Activated CD8-positive, alpha-beta T cell treated with anti-CD3 and anti-CD28 coated beads for 36 hours (primary cell): ENCODE results near the gene NUDT4. TPM values are rescaled to one million over a fixed set of nuclear protein-coding genes. Genes with fewer than 3 reads are reported as not detected.

ENCODE experiments used
- ATAC-seq: fragments of 200-7000 bp; cut with Tn5 transposase; one replicate; pipeline ENCODE4 v1.10.0; 2021; ENCODE audit warnings: mild to moderate bottlenecking, moderate library complexity
- CTCF ChIA-PET: fragments of 350-600 bp; sonication (Branson Sonifier 250); formaldehyde crosslinking; loops from one replicate; lab custom pipeline; 2021; ENCODE audit warnings: antibody characterized with exemption; lab: Charles Lee
- POLR2A ChIA-PET: fragments of 350-600 bp; sonication (Branson Sonifier 250); formaldehyde crosslinking; loops from one replicate; lab custom pipeline; 2021; ENCODE audit warnings: antibody characterized with exemption; lab: Charles Lee
- DNase-seq: peaks from one replicate; pipeline ENCODE4 v3.0.0-alpha.2; 2020
- H3K27ac Mint-ChIP-seq: one replicate; pipeline ENCODE4 v1.8.0; 2021; ENCODE audit warnings: mild to moderate bottlenecking, mixed read lengths
- H3K27me3 Mint-ChIP-seq: one replicate; pipeline ENCODE4 v1.8.0; 2021; ENCODE audit warnings: mixed read lengths
- H3K36me3 Mint-ChIP-seq: one replicate; pipeline ENCODE4 v1.8.0; 2021; ENCODE audit warnings: low read depth, mixed read lengths
- H3K4me1 Mint-ChIP-seq: one replicate; pipeline ENCODE4 v1.8.0; 2021; ENCODE audit warnings: low read depth, mixed read lengths
- H3K4me3 Mint-ChIP-seq: one replicate; pipeline ENCODE4 v1.8.0; 2021; ENCODE audit warnings: mild to moderate bottlenecking, moderate library complexity, mixed read lengths
- H3K9me3 Mint-ChIP-seq: one replicate; pipeline ENCODE4 v1.8.0; 2021; ENCODE audit warnings: mixed read lengths
- intact Hi-C: fragments of 100-400 bp; cut with micrococcal nuclease; formaldehyde crosslinking; loops from one replicate; pipeline ENCODE4 v1.10.0; 2022
- total RNA-seq, 2 experiments: library from RNA; stranded (reverse); gene quantifications; one replicate each; pipeline ENCODE4 v1.2.3, GENCODE V29; 2021
- TF ChIP-seq, protein P1 (sequence below): fragments of 200-600 bp; IDR thresholded peaks from one replicate; pipeline ENCODE4 v1.8.0; 2022; ENCODE audit warnings: antibody characterized with exemption, mild to moderate bottlenecking

NUDT4 gene
- total RNA-seq, 2 experiments from 2014 or later = 54.9 to 61.9 TPM

DNA sequence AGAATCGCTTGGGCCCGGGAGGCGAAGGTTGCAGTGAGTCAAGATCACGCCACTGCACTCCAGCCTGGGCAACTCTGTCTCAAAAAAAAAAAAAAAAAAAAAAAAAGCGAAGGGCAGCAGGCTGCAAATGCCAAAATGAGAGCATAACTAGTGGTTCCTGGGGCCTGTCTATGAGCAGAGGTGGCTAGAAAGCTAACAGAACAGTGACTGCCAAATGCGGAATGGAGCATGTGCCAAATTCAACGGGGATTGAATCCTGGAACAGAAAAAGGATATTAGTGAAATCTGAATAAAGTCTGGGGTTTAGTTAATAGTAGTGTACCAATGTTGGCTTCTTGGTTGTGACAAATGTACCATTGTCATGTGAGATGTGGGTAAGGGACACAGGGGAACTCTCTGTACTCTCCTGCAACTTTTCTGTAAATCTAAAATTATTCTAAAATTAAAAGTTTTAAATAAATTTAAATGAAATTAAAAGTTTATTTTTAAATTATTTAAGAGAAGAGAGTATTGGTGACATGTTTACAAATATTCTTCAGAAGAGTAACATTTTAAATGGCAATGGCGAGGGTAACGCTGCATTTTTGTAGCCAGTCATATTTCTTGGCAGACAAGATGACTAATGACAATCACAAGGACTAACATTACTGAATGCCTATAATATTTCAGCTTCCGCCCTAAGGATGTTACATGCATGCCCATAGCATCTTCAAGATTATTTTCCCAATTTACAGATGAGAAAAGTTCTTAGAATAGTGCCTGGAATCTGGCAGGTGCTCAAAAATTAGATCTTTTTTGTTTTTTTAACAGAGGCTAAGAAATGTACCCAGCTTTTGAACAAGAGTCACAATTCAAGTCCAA, 28.9 kb upstream of the NUDT4 start:
- intact Hi-C loops = no loop called here
- Mint-ChIP-seq H3K27ac (no peak overlapping the region), H3K9me3 (no peaks in the 10 kb centered on the region), H3K4me1 (no peaks in the 10 kb centered on the region), H3K4me3 (no peak overlapping the region), H3K36me3 (no peaks in the 10 kb centered on the region), H3K27me3 (no peaks in the 10 kb centered on the region)
- TF ChIP-seq, protein P1, sequence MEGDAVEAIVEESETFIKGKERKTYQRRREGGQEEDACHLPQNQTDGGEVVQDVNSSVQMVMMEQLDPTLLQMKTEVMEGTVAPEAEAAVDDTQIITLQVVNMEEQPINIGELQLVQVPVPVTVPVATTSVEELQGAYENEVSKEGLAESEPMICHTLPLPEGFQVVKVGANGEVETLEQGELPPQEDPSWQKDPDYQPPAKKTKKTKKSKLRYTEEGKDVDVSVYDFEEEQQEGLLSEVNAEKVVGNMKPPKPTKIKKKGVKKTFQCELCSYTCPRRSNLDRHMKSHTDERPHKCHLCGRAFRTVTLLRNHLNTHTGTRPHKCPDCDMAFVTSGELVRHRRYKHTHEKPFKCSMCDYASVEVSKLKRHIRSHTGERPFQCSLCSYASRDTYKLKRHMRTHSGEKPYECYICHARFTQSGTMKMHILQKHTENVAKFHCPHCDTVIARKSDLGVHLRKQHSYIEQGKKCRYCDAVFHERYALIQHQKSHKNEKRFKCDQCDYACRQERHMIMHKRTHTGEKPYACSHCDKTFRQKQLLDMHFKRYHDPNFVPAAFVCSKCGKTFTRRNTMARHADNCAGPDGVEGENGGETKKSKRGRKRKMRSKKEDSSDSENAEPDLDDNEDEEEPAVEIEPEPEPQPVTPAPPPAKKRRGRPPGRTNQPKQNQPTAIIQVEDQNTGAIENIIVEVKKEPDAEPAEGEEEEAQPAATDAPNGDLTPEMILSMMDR = no peak
- POLR2A ChIA-PET = no interaction called here
- ATAC-seq (no peak), DNase-seq (no peak)
- CTCF ChIA-PET = interaction anchor here (1.3 kb wide), 1 partner anchor 14 kb away, joined by 3 read pairs; no protein-coding TSS in a partner anchor

DNA sequence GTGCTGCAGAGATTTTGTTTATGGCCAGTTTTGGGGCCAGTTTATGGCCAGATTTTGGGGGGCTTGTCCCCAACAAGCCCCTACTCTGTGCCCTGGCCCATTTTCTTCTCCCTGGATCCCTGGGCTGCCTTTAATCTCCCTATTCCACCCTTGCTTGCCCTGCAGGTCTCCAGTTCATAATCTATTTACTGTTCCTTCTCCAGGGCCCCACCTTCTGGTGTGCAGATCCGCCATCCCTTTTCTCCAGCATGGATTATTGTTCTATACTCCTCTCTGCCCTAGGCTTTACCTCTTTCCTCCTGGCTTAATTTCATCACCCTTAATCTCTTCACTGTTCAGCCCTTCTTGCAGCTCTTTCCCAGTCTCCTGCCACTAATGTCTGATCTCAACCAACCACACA, 26.0 kb upstream of the NUDT4 start:
- Mint-ChIP-seq H3K4me3 (no peak overlapping the region), H3K4me1 (no peaks in the 10 kb centered on the region), H3K27ac (no peak overlapping the region), H3K9me3 (no peaks in the 10 kb centered on the region), H3K36me3 (no peaks in the 10 kb centered on the region), H3K27me3 (no peaks in the 10 kb centered on the region)
- no peak for ATAC-seq
- DNase-seq = no peak
- ChIA-PET POLR2A (no interaction called here), CTCF (no interaction called here)
- intact Hi-C loops = no loop called here
- TF ChIP-seq, protein P1 = no peak

DNA sequence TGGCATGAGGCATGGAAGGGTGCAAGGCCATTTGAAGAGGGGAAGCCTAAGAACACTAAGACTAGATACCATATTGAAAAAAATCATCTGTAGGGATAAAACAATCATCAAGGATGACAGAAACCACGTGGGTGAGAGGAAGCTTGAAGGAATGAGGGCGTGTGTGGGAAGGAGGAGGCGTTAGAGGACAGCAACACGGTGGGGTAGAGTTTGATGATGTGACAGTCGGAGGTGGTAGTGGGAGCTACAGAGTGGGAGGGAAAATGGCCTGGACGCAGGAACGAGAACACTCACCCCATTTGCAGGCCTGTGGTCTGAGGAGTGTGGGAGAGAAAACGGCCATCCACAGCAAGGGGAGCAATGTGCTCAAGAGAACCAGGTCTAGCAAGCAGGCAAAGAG, 25.4 kb upstream of the NUDT4 start:
- TF ChIP-seq, protein P1 = no peak
- CTCF ChIA-PET = no interaction called here
- H3K4me1 Mint-ChIP-seq = no peaks in the 10 kb centered on the region
- DNase-seq (no peak), ATAC-seq (no peak)
- intact Hi-C loops = no loop called here
- no peaks in the 10 kb centered on the region for H3K27me3 Mint-ChIP-seq
- POLR2A ChIA-PET = no interaction called here
- H3K4me3 Mint-ChIP-seq = no peak overlapping the region
- H3K27ac Mint-ChIP-seq = no peak overlapping the region
- no peaks in the 10 kb centered on the region for H3K36me3 Mint-ChIP-seq
- H3K9me3 Mint-ChIP-seq = no peaks in the 10 kb centered on the region

DNA sequence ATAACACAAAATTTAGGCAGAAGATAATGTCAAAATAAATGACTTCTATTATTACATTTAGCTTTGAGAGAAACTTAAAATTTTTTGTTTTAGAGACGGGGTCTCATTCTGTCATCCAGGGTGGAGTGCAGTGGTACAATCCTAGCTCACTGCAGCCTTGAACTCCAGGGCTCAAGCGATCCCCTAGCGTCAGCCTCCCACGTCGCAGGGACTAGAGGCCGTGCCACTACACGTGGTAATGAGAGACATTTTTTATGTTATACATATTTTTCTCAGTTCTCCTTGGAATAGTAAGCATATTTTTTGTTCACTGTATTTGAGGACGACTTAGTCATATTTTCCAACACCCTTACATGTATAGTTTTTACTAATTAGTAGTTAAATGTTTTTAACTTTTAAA, 21.5 kb upstream of the NUDT4 start:
- POLR2A ChIA-PET = no interaction called here
- intact Hi-C loops = no loop called here
- Mint-ChIP-seq H3K4me1 (no peaks in the 10 kb centered on the region), H3K9me3 (no peaks in the 10 kb centered on the region), H3K27ac (no peak overlapping the region), H3K27me3 (no peaks in the 10 kb centered on the region), H3K4me3 (no peak overlapping the region), H3K36me3 (no peaks in the 10 kb centered on the region)
- TF ChIP-seq, protein P1 = no peak
- CTCF ChIA-PET = no interaction called here
- no peak for DNase-seq
- ATAC-seq = no peak

DNA sequence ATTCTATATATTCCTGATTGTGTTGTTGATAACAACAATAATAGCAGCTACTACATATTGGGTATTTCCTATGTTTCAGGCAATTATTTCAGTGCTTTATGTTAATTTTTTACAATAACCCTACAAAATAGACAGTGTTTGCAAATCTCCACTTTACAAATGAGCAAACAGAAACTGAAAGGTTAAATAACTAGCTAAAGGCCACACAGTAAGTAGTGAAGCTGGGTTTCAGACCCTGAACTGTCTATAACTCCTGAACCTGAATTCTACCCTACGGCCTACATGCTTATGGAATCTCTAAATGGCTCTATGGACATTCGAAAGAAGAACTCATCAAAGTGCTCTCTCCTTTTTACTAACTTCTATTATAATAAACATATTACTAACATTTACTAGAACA, 19.7 kb upstream of the NUDT4 start:
- POLR2A ChIA-PET = no interaction called here
- H3K27ac Mint-ChIP-seq = no peak overlapping the region
- TF ChIP-seq, protein P1 = no peak
- intact Hi-C loops = no loop called here
- CTCF ChIA-PET = interaction anchor here (1.4 kb wide), 1 partner anchor 11 kb away, joined by 4 read pairs; no protein-coding TSS in a partner anchor
- DNase-seq (no peak), ATAC-seq (no peak)
- no peaks in the 10 kb centered on the region for H3K9me3 Mint-ChIP-seq
- H3K4me1 Mint-ChIP-seq = peaks cover under 1% of the 10 kb centered on the region
- no peaks in the 10 kb centered on the region for H3K27me3 Mint-ChIP-seq
- no peaks in the 10 kb centered on the region for H3K36me3 Mint-ChIP-seq
- no peak overlapping the region for H3K4me3 Mint-ChIP-seq
